Measurements from ENCODE around the gene DCC. TPM values are rescaled to one million over a fixed set of nuclear protein-coding genes. Genes with fewer than 3 reads are reported as not detected.

DCC gene
- total RNA-seq, 2 donors from 2014 or later = 0.03 TPM; not detected in 1

GRCh38 chr18:52408800-52409302 is 68.9 kb downstream of the DCC start:
- intact Hi-C loops (cut with DNase I) = no loop called here
- DNase-seq = no peak
- ATAC-seq = no peak

- DNase-seq = no peak
- intact Hi-C loops (cut with DNase I) = no loop called here
- no peak for ATAC-seq
These were observed 69.7 kb downstream of the DCC start for GRCh38 chr18:52409727-52410126.

GRCh38 chr18:52415131-52415530 is 75.1 kb downstream of the DCC start:
- no peak for DNase-seq
- intact Hi-C loops (cut with DNase I) = no loop called here
- ATAC-seq = no peak

GRCh38 chr18:52422985-52423601 is 83.1 kb downstream of the DCC start:
- DNase-seq (no peak), ATAC-seq (no peak)
- intact Hi-C loops (cut with DNase I) = no loop called here

- no peak for DNase-seq
- intact Hi-C loops (cut with DNase I) = no loop called here
- ATAC-seq = no peak
These were observed 86.0 kb downstream of the DCC start for GRCh38 chr18:52426041-52426440.

GRCh38 chr18:52426462-52426861 is 86.5 kb downstream of the DCC start:
- intact Hi-C loops (cut with DNase I) = no loop called here
- DNase-seq (no peak), ATAC-seq (no peak)

- intact Hi-C loops (cut with DNase I) = no loop called here
- no peak for ATAC-seq
- no peak for DNase-seq
These were observed 87.7 kb downstream of the DCC start for GRCh38 chr18:52427521-52428175.

- intact Hi-C loops (cut with DNase I) = no loop called here
- ATAC-seq = no peak
- no peak for DNase-seq
These were observed 91.7 kb downstream of the DCC start for GRCh38 chr18:52431683-52432082.

- DNase-seq (no peak), ATAC-seq (no peak)
- intact Hi-C loops (cut with DNase I) = no loop called here
These were observed 93.8 kb downstream of the DCC start for GRCh38 chr18:52433797-52434196.

- intact Hi-C loops (cut with DNase I) = no loop called here
- DNase-seq (no peak), ATAC-seq (no peak)
These were observed 95.3 kb downstream of the DCC start for GRCh38 chr18:52435301-52435700.

- no peak for ATAC-seq
- intact Hi-C loops (cut with DNase I) = no loop called here
- no peak for DNase-seq
These were observed 97.2 kb downstream of the DCC start for GRCh38 chr18:52437161-52437560.

- intact Hi-C loops (cut with DNase I) = no loop called here
- DNase-seq = no peak
- ATAC-seq = no peak
These were observed 99.5 kb downstream of the DCC start for GRCh38 chr18:52439457-52439856.

GRCh38 chr18:52441794-52442193 is 101.8 kb downstream of the DCC start:
- ATAC-seq (no peak), DNase-seq (no peak)
- intact Hi-C loops (cut with DNase I) = no loop called here

GRCh38 chr18:52442686-52443085 is 102.7 kb downstream of the DCC start:
- intact Hi-C loops (cut with DNase I) = no loop called here
- DNase-seq = no peak
- ATAC-seq = no peak

GRCh38 chr18:52451256-52451655 is 111.3 kb downstream of the DCC start:
- DNase-seq = no peak
- intact Hi-C loops (cut with DNase I) = no loop called here
- ATAC-seq = no peak

GRCh38 chr18:52451851-52452250 is 111.9 kb downstream of the DCC start:
- intact Hi-C loops (cut with DNase I) = no loop called here
- DNase-seq = no peak
- no peak for ATAC-seq

- intact Hi-C loops (cut with DNase I) = no loop called here
- DNase-seq = no peak
- no peak for ATAC-seq
These were observed 112.4 kb downstream of the DCC start for GRCh38 chr18:52452427-52452826.

- intact Hi-C loops (cut with DNase I) = no loop called here
- DNase-seq (no peak), ATAC-seq (no peak)
These were observed 119.9 kb downstream of the DCC start for GRCh38 chr18:52459890-52460289.

- intact Hi-C loops (cut with DNase I) = no loop called here
- DNase-seq (no peak), ATAC-seq (no peak)
These were observed 122.9 kb downstream of the DCC start for GRCh38 chr18:52462853-52463252.

- no peak for ATAC-seq
- intact Hi-C loops (cut with DNase I) = no loop called here
- DNase-seq = no peak
These were observed 125.4 kb downstream of the DCC start for GRCh38 chr18:52465391-52465790.

GRCh38 chr18:52468496-52468895 is 128.5 kb downstream of the DCC start:
- no peak for DNase-seq
- intact Hi-C loops (cut with DNase I) = no loop called here
- no peak for ATAC-seq
